ENCODE measurements around the gene PRDM15. TPM values are rescaled to one million over a fixed set of nuclear protein-coding genes. Genes with fewer than 3 reads are reported as not detected.

Gene PRDM15
- total RNA-seq, result 18.6 and 19.1 TPM in 2 replicates

GRCh38 chr21:41879190-41879998 lies at the start of gene PRDM15:
PRDM15 (minus strand) TSS chr21:41879344; CDS start chr21:41860363, 18,981 bp downstream.
- H3K27ac Mint-ChIP-seq, result peak within 1 kb of the TSS; percentile 98
- peak; percentile 95 for DNase-seq
- no peaks in the 10 kb centered on the region for H3K9me3 Mint-ChIP-seq
- peaks cover 10% of the 10 kb centered on the region for H3K36me3 Mint-ChIP-seq (ENCODE audit: low read depth)
- intact Hi-C loops (cut with micrococcal nuclease), result loop anchor here (2.0 to 5.0 kb wide), 3 partner anchors 47 to 228 kb away; no protein-coding TSS in a partner anchor
- peaks cover 21% of the 10 kb centered on the region for H3K4me1 Mint-ChIP-seq
- H3K27me3 Mint-ChIP-seq, result no peaks in the 10 kb centered on the region
- peak within 1 kb of the TSS; percentile 91 for H3K4me3 Mint-ChIP-seq

- peaks cover 47% of the 10 kb centered on the region for H3K4me1 Mint-ChIP-seq
- H3K27ac Mint-ChIP-seq, result peak overlapping the region; percentile 72
- no peaks in the 10 kb centered on the region for H3K27me3 Mint-ChIP-seq
- DNase-seq, result no peak
- no peak overlapping the region for H3K4me3 Mint-ChIP-seq
- intact Hi-C loops (cut with micrococcal nuclease), result no loop called here
- no peaks in the 10 kb centered on the region for H3K36me3 Mint-ChIP-seq (ENCODE audit: low read depth)
- no peaks in the 10 kb centered on the region for H3K9me3 Mint-ChIP-seq
Observed at GRCh38 chr21:41928621-41929220, 49.6 kb upstream of the PRDM15 start.

- Mint-ChIP-seq H3K27ac (peak overlapping the region; percentile 72), H3K27me3 (no peaks in the 10 kb centered on the region), H3K36me3 (ENCODE audit: low read depth) (no peaks in the 10 kb centered on the region), H3K9me3 (no peaks in the 10 kb centered on the region), H3K4me3 (no peak overlapping the region), H3K4me1 (peaks cover 52% of the 10 kb centered on the region)
- peak; percentile 70 for DNase-seq
- intact Hi-C loops (cut with micrococcal nuclease), result loop anchor here (2.0 kb wide), 3 partner anchors 29 to 75 kb away; partner anchors contain the start of gene PRDM15
Observed at GRCh38 chr21:41927727-41928409, 48.7 kb upstream of the PRDM15 start.

DNA sequence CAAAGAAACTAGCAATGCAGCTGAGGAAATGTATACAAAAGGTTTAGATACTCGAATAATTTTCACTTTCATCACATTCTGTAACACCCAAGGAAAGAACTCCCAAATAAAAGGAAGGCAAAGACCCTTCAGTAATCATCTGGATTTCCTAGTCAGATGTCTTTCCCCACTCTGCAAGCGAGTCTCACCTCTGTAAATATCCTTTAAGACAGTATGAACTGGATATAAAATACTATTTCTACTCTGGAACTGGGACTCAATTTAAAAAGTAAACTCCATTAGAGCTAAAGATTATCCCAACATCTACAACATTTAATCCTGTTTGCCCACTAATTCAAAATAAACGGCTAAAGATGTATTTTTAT lies 47.6 kb upstream of the PRDM15 start:
- peaks cover 52% of the 10 kb centered on the region for H3K4me1 Mint-ChIP-seq
- H3K9me3 Mint-ChIP-seq, result no peaks in the 10 kb centered on the region
- H3K27ac Mint-ChIP-seq, result peak overlapping the region; percentile 96
- H3K36me3 Mint-ChIP-seq (ENCODE audit: low read depth), result peaks cover 1% of the 10 kb centered on the region
- H3K4me3 Mint-ChIP-seq, result peak overlapping the region; percentile 90
- no peak for DNase-seq
- intact Hi-C loops (cut with micrococcal nuclease), result loop anchor here (2.0 kb wide), 3 partner anchors 28 to 76 kb away; partner anchors contain the start of gene PRDM15
- no peaks in the 10 kb centered on the region for H3K27me3 Mint-ChIP-seq

DNA sequence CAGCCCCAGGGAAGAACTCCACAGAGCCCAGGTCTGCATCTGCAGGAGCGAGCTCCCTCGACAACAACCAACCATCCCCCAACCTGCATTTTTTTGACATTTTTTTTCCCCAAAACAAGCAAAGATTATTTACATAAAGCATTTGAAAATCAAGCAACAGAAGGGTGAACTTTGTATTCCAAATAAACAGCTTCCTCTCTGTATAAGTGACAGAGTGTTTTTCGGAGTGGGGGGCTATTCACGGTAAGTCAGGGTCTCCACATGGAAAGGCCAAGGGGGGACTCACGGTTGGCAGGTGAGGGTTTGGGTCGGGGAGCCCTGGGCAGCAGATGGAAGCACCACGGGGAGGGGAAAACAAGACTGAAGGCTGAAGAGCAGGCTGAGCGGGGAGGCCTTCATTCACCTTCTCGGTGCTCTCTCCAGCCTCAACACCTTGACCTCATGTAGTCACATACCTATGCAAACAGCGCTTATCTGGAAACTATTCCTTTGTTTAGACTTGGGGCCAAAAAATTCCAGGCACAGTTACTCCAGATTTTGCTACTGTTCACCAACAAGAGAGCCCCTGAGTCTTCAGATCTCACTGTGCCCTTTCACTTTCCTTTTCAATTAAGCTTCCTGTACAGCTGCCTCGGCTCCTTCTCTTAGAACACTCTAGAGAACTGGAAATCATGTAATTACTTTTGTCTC lies 47.1 kb upstream of the PRDM15 start:
- DNase-seq, result peak; percentile 84
- no peaks in the 10 kb centered on the region for H3K27me3 Mint-ChIP-seq
- peaks cover 53% of the 10 kb centered on the region for H3K4me1 Mint-ChIP-seq
- peaks cover 2% of the 10 kb centered on the region for H3K36me3 Mint-ChIP-seq (ENCODE audit: low read depth)
- peak overlapping the region; percentile 90 for H3K4me3 Mint-ChIP-seq
- no peaks in the 10 kb centered on the region for H3K9me3 Mint-ChIP-seq
- H3K27ac Mint-ChIP-seq, result peak overlapping the region; percentile 96
- intact Hi-C loops (cut with micrococcal nuclease), result loop anchor here (2.0 kb wide), 3 partner anchors 27 to 77 kb away; partner anchors contain the start of gene PRDM15

GRCh38 chr21:41925767-41926116 lies 46.6 kb upstream of the PRDM15 start:
- Mint-ChIP-seq H3K9me3 (no peaks in the 10 kb centered on the region), H3K27me3 (no peaks in the 10 kb centered on the region), H3K4me3 (peak overlapping the region; percentile 90), H3K27ac (peak overlapping the region; percentile 96), H3K36me3 (ENCODE audit: low read depth) (peaks cover 2% of the 10 kb centered on the region), H3K4me1 (peaks cover 51% of the 10 kb centered on the region)
- intact Hi-C loops (cut with micrococcal nuclease), result loop anchor here (2.0 kb wide), 3 partner anchors 27 to 77 kb away; partner anchors contain the start of gene PRDM15
- no peak for DNase-seq

- Mint-ChIP-seq H3K4me1 (peaks cover 50% of the 10 kb centered on the region), H3K4me3 (no peak overlapping the region), H3K27me3 (no peaks in the 10 kb centered on the region), H3K27ac (no peak overlapping the region), H3K36me3 (ENCODE audit: low read depth) (peaks cover 2% of the 10 kb centered on the region), H3K9me3 (no peaks in the 10 kb centered on the region)
- intact Hi-C loops (cut with micrococcal nuclease), result no loop called here
- DNase-seq, result no peak
Observed at GRCh38 chr21:41924368-41924754, 45.2 kb upstream of the PRDM15 start.

DNA sequence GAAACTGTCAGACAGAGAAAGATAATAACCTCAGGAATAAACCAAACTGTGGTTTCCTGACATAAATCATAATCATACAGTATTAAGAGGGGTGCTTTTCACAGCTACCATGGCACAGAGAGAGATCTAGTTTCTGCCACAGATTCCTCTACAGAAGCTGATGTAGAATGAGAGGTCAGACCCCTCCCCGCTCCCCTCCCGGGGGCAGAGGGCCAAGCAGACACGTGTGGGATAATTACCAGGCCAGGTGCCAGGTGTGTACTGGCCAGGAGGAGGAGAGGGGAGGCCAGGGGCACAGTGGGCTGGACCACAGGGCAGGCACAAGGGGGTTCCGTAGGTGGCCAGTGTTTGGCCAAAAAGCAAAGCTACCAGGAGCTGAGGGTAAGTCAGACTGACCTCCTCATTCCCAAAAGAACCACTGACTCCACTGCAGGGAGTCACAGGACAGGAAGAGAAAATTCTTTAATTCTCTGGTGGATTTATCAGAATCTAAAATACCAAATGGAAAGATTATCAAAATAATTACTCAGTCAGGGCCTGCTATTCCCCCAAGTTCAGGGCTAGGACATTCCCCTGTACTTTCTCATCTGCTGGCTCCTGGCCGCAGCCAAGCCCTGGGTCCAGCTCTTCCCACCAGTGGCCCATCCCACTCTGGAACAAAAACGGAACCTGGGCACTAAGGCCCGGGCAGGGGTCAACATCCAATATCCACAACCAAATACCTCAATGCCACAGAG lies 44.7 kb upstream of the PRDM15 start:
- no peaks in the 10 kb centered on the region for H3K27me3 Mint-ChIP-seq
- peak overlapping the region; percentile 69 for H3K27ac Mint-ChIP-seq
- peaks cover 49% of the 10 kb centered on the region for H3K4me1 Mint-ChIP-seq
- H3K36me3 Mint-ChIP-seq (ENCODE audit: low read depth), result peaks cover 4% of the 10 kb centered on the region
- H3K9me3 Mint-ChIP-seq, result no peaks in the 10 kb centered on the region
- no peak for DNase-seq
- H3K4me3 Mint-ChIP-seq, result peak overlapping the region; percentile 55
- intact Hi-C loops (cut with micrococcal nuclease), result no loop called here

- Mint-ChIP-seq H3K27ac (no peak overlapping the region), H3K27me3 (no peaks in the 10 kb centered on the region), H3K9me3 (no peaks in the 10 kb centered on the region), H3K36me3 (ENCODE audit: low read depth) (peaks cover 4% of the 10 kb centered on the region), H3K4me1 (peaks cover 43% of the 10 kb centered on the region), H3K4me3 (peak overlapping the region; percentile 55)
- intact Hi-C loops (cut with micrococcal nuclease), result no loop called here
- no peak for DNase-seq
Observed at GRCh38 chr21:41923186-41923585, 44.0 kb upstream of the PRDM15 start.

DNA sequence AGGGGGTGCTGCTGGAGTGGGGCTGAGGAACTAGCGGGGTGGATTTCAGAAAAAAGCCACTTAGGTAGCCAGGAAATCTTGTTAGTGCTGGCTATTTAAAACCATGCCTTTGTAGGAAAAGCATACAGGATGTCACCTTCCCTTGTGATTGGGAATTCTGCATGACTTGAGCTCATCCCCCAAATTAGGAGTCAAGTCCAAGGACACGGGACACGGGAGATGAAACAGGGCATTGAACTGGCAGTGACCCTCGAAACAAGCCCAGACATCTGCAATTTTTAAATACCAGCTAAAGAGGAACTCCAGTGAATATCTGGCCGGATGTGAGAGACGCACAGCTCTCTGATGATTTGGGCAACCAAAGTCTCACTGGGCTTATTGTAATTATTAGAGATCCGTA lies 41.9 kb upstream of the PRDM15 start:
- no peak overlapping the region for H3K4me3 Mint-ChIP-seq
- H3K4me1 Mint-ChIP-seq, result peaks cover 28% of the 10 kb centered on the region
- no peak overlapping the region for H3K27ac Mint-ChIP-seq
- DNase-seq, result no peak
- no peaks in the 10 kb centered on the region for H3K9me3 Mint-ChIP-seq
- H3K27me3 Mint-ChIP-seq, result no peaks in the 10 kb centered on the region
- H3K36me3 Mint-ChIP-seq (ENCODE audit: low read depth), result peaks cover 6% of the 10 kb centered on the region
- intact Hi-C loops (cut with micrococcal nuclease), result no loop called here

DNA sequence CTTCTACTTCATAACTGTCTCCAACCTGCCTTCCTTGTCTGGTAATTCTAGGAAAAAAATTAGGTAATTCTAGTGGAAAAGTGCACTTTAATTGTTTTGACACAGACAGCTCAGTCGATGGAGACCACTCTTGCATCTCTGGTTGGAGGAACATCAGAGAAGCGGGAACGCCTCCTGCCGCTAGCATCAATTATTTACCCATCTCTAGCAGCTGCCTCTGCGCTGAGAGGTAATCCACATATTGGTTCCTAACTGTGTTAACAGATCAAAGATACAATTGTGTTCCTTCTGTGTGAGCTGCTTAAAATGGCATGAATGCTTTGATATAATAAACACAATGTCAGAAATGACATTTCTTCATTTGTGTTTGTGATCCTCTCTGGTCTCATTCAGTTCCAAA lies 41.3 kb upstream of the PRDM15 start:
- Mint-ChIP-seq H3K4me1 (peaks cover 23% of the 10 kb centered on the region), H3K27ac (no peak overlapping the region), H3K4me3 (no peak overlapping the region), H3K36me3 (ENCODE audit: low read depth) (peaks cover 6% of the 10 kb centered on the region), H3K9me3 (no peaks in the 10 kb centered on the region), H3K27me3 (no peaks in the 10 kb centered on the region)
- intact Hi-C loops (cut with micrococcal nuclease), result no loop called here
- DNase-seq, result no peak

GRCh38 chr21:41919666-41920398 lies 40.7 kb upstream of the PRDM15 start:
- peaks cover 19% of the 10 kb centered on the region for H3K4me1 Mint-ChIP-seq
- H3K27ac Mint-ChIP-seq, result no peak overlapping the region
- intact Hi-C loops (cut with micrococcal nuclease), result no loop called here
- no peak overlapping the region for H3K4me3 Mint-ChIP-seq
- H3K36me3 Mint-ChIP-seq (ENCODE audit: low read depth), result peaks cover 6% of the 10 kb centered on the region
- DNase-seq, result no peak
- H3K9me3 Mint-ChIP-seq, result no peaks in the 10 kb centered on the region
- H3K27me3 Mint-ChIP-seq, result no peaks in the 10 kb centered on the region

All from activated CD4-positive, alpha-beta T cell treated with anti-CD3 and anti-CD28 coated beads, Interleukin-2, amount 10 ng/mL, durations not matched to agents 24 days and 14 days (primary cell).